ENCODE data around the gene AFF4.

DNA sequence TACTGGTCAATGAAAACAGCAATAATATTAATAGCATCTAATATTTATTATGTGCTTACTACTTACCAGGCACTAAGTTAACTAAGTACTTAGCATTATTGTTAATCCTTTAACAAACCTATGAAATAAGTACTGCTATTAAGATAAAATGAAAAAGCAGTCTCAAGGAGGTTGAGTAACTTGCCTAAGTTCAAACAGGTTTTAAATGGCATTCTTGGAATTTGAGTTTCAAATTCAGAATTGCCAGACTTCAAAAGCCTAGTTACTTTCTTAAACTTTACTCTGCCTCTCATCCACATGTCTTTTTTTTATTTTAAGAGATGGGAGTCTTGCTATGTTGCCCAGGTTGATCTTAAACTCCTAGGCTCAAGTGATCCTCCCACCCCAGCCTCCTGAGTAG lies 73.9 kb downstream of the AFF4 start:
- TF ChIP-seq, protein P1, sequence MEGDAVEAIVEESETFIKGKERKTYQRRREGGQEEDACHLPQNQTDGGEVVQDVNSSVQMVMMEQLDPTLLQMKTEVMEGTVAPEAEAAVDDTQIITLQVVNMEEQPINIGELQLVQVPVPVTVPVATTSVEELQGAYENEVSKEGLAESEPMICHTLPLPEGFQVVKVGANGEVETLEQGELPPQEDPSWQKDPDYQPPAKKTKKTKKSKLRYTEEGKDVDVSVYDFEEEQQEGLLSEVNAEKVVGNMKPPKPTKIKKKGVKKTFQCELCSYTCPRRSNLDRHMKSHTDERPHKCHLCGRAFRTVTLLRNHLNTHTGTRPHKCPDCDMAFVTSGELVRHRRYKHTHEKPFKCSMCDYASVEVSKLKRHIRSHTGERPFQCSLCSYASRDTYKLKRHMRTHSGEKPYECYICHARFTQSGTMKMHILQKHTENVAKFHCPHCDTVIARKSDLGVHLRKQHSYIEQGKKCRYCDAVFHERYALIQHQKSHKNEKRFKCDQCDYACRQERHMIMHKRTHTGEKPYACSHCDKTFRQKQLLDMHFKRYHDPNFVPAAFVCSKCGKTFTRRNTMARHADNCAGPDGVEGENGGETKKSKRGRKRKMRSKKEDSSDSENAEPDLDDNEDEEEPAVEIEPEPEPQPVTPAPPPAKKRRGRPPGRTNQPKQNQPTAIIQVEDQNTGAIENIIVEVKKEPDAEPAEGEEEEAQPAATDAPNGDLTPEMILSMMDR (IDR thresholded peaks at IDR 0.05), result no peak
- TF ChIP-seq EZH2 (IDR thresholded peaks at IDR 0.05; ENCODE audit: borderline replicate concordance, insufficient read depth, low read depth, low read length, poor library complexity, severe bottlenecking), result no peak

Data from B cell (primary cell).